NK-92 treated with Interleukin-12 subunit alpha and Interleukin-12 subunit beta, amount 100 ng/mL, for 24 hours (cell line): Measurements from ENCODE around the gene C14orf180.
"Not testable (repeated sequence)": the region's sequence is repeated elsewhere in the genome, so short reads cannot be mapped to it uniquely, and the experiment has no call there.

Experiments used
- DNase-seq: peaks from one replicate; lab custom pipeline; 2025; lab: John Stamatoyannopoulos, UW

Gene C14orf180

DNA sequence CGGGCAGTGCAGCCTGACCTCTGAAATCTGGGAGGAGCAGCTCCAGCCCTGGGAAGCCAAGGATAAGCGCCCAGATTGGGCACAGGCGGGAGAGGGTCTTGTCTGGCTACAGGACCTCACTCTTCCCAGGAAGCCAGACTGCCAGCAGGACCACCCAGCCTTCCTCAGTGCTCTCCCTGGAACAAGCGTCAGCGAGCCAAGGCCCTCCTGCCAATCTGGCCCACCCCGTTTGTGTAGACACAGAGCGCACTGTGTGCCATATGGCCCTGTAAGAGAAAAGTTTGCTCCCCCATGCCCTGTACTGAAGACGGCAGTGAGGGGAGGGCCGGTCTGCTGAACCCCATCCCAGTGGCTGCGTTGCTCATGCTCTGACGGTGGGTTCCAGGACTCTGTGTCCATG is 1.2 kb upstream of the C14orf180 start:
- DNase-seq, result no peak

DNA sequence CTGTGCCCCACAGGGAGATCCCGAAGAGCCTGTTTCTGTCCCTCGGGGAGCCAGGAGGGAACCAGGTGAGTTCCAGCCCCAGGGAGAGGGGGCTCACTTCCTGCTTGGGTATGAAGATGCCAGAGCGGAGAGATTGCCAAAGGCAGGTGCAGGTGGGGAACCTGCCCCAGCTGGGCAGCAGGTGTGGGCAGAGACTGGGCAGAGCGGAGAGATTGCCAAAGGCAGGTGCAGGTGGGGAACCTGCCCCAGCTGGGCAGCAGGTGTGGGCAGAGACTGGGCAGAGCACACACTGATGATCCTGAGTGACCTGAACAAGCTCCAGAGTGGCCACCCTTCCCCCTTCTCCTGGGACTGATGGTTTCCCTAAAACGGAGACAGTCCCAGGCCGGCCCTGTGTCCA is 375 bp downstream of the C14orf180 start:
- DNase-seq, result not testable (repeated sequence)

DNA sequence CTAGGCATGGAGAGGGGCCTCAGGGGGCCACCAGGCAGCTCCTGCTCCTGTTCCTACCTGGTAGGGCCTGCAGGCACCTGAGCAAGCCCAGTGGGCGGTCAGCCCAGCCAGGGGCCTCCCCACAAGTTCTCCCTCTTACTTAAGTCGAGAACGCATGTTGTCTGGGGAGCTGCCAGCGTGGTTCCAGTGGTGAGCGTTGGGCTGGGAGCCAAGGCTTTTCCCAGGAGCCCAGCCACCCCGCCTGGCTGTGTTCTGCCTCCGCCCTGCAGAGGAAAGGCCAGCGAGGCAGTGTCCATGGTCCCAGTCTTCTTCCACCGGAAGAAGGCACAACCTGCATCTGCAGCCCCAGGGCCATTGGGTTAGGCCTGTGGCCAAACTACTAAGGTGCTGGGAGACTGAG is 1.4 kb downstream of the C14orf180 start:
- DNase-seq, result no peak

DNA sequence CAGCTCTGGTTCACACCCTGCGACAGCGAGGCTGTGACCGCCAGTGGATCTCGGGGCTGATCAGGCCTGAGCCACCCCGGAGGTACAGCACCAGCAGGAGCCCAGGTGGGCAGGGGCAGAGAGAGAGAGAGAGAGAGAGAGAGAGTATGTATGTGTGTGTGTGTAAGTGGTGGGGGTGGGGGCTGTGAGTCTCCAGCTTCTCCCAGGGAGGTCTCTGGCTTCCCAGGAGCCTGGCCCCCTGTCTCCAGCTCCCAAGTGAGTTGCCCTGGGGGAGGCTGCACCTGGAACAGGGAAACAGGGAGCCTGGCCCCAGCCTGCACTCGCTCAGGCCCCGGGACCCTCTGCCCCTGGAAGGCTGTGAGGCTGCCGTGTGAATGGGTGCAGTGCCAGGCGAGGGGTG is 2.0 kb downstream of the C14orf180 start:
- no peak for DNase-seq

DNA sequence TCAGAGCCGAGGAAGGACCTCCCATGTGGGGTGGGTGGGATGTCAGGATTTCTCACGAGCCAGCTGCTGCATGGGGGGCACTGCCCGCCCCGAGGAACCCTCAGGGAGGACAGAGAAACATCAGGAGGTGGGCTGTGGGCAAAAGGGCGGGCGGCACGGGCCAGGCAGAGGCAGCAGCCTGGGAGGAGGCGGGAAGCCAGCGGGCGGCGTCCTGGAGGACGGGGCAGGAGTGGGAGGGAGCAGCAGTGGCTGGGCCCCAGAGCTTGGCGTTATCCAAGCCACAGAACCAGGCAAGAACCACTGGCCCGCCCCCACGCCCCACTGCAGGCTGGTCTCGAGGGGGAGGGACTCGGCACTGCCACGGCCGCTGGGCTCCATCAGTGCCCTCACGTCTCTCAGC is 2.4 kb downstream of the C14orf180 start:
- DNase-seq, result no peak

DNA sequence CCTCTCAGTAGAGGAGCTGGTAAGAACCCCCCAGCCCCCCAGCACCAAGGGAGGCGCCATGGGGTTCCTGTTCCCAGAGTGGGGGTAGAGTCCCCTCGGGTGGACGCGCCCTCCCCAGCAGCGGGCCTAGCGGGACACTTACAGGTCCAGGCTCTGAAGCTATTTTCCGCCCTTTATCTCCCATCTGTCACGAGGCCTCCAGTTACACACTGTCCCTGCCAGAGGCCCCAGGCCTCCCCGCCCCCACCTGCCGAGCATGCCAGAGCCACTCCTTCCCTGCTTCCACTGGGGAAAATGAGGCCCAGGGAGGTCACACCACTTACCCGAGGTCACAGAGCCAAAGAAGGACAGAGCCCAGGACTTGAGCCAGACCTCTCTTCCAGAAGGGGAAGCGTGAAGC is 3.1 kb downstream of the C14orf180 start:
- DNase-seq, result no peak

DNA sequence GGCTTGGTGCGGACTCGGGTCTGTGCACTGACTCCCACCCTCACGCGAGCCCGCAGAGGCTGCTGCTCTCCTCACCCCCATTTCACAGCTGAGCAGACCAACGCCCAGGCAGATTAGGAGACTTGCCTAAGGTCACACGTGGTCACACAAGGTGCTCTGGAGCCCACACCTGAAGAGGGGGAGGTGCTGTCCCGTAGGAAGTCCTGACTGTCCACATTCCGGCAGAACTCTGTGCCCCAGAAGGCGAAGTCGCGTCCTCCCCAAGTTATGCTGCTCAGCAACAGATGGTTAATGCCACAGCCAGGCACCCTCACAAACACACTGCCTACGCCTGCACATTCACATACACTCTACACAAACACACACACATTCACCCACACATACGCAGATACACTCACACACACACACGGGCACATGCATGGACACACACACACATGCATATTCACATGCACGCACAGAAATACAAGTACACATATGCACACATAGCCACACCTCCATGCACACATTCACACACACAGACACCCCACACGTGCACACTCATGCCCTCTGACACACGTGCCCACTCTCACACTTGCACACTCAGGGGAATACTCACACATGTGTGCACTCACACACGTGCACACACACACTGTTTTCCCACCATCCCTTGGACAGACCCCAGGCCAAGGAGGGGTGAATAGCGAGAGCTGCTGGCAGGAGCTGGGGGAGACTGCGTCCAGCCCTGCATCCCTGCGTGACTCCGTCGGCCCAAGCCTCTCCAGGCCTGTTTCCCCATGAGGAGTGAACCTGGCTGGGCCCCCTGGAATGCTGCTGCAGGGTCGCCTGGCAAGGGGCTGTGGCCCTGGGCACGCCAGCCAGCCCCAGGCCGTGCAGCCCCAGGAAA is 4.1 kb downstream of the C14orf180 start:
- no peak for DNase-seq

DNA sequence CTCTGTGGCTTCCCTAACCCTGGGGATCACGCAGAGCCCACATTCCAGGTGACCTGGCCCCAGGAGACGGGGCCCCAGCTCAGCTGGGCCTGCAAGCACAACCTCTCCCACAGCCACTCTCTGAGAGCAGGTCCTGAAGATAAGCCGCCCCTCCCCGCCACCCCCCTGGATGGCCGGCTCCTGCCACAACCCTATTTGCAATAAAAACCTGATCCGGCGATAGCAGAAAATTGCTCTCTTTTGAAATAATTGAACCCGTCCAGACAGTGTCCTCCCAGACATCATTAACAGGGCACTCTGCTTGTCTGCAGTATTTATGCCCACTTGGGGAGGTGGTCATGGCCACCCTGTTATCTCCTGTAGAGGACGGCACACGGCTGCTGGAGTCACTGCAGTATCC is 5.0 kb downstream of the C14orf180 start:
- DNase-seq, result no peak

DNA sequence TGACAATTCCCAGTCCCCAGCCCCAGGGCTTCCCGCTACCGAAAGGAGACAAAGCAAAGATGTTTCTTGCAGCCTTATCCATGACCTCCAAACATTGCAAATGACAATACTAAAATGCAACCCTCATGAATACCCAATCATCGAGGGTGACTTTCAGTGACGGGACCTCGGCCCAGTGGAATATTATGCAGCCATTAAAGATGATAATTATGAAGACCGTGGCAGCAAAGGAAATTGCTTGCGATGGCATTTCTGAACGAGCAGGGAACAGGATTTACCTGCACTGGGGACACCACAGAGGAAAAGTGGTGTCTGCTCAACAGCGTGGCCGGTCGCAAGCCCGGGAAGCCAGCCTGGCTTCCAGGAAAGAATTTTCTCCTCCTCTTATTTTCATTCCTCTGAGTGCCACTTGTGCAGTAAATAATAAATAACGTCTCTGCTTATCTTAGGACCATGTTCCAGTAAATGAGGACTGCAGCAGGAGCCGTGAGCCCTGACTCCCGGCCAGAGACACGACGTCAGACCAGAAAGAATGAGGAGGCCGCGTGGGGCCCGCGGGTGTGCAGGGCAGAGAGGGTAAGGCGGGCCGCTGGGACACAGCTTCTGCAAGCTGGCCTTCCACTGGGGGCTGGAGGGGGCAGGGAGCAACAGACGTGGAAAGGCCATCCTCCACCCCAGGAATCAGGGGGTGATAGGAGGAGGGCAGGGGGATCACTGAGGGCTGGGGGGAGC is 6.6 kb downstream of the C14orf180 start:
- DNase-seq, result no peak

DNA sequence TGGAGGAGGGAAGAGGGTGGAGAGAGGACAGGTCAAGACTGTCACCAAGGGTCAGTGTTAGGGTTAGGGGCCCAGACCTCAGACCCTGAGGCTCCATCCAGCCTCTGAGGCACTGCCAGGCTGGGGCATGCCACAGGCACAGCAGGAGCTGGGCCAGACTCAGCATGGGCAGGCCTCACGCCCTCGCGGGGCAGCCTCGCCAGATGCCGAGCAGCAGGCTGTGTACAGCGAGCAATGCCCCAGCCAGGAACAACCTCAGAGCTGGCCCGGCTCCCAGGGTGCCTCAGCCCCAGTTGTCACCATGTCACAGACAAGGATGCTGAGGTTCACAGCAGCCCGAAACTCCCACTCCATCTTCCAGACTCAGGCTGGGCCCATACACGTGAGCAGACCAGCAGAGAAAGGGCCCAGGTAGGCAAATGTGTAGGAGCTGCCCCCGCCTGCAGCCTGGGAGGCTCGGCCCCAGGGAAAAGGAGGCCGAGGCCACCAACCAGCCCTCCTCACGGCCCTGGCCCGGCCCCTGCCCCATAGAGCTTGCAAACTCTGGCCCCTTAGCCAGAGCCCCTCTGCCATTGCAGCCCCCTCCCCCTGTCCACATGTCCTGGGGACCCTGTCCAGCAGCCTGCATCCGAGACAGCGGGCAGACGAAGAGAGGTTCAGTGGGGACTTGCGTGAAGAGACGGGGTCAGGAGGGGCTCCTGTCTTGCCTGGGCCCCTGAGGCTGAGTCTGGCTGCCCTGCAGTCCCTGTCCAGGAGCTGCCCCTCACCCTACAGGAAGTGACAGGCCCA is 7.5 kb downstream of the C14orf180 start:
- no peak for DNase-seq

DNA sequence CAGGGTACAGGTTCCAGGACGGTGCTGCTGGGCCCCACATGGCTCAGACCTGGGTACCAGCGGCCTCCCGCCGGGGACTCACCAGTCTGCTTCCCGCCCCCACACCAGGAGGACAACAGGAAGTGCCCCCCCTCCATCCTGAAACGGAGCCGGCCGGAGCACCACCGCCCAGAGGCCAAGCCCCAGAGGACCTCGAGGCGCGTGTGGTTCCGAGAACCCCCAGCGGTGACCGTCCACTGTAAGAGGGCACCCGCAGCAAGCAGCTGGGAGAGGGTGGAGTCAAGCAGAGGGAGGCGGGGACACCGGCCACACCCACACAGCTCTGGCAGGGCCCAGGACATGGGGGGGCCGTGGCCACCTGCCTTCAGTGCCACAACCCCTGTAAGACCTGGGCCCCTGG is 8.1 kb downstream of the C14orf180 start:
- no peak for DNase-seq

DNA sequence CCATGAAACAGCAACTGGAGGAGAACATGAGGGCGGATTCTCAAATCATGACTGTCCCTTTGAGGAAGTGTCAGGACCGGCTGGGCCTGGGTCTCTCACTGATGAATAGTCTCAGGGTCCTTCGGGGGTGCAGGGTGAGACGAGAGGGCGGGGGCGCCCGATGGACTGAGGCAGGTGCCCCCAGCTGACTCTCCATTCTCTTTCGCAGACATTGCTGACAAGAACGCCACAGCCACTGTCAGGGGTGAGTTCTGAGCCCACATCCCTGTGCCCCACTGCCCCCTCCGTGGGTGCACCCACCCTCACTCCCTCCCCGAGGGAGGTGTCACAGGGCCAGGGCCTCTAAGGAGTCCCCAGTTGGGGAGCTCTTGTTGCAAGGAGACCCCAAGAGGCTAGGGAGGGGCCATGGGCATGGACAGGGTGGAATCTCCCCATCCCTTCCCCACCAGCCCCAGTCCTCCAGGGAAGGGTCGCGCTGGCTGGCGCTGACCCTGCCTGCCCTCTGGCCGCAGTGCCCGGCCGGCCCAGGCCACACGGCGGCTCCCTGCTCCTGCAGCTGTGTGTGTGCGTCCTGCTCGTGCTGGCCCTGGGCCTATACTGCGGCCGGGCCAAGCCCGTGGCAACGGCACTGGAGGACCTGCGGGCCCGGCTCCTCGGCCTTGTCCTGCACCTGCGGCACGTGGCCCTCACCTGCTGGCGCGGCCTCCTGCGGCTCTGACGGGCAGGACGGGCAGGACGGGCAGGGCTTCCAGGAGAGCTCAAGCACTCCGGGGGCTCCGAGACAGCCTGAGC is 8.7 kb downstream of the C14orf180 start:
- no peak for DNase-seq

DNA sequence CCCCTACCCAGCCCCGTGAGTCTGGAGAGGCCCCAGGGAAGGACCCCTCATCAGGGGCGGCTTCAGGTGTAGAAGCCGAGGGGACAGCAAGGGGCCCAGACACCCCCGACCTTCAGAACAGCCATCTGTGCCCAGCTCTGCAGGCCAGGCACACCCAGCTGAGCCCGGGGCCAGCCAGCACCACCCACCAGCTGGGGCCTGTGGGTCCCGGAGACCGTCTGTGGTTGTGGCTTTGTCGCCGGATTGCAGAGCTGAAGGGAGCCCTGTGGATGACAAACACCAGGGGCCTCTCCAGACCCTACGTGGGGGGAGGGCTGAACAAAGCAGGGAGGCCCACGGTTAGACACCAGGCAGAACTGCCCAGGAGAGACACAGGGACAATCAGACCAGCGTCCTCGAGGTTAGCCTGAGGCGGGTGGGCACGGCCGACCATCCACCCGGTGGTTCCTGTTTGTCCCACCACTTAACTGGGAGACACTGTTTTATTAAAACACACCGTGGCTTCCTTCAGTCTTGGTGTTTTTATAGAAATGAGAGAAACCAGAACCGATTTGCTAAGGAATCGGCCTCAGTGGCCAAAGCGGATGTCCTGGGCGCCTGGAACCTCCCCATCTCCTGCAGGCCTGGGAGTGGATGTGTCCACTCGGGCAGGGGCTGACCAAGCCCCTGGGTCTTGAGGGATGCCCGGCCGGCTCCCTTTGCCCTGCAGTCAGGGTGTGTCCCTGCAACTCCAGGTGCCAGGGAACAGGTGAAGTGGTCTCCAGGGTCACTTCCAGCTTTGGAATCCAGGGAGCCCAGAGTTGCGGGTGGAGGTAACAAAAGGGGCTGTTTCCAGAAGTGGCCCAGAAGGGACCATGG is 10.0 kb downstream of the C14orf180 start:
- no peak for DNase-seq

DNA sequence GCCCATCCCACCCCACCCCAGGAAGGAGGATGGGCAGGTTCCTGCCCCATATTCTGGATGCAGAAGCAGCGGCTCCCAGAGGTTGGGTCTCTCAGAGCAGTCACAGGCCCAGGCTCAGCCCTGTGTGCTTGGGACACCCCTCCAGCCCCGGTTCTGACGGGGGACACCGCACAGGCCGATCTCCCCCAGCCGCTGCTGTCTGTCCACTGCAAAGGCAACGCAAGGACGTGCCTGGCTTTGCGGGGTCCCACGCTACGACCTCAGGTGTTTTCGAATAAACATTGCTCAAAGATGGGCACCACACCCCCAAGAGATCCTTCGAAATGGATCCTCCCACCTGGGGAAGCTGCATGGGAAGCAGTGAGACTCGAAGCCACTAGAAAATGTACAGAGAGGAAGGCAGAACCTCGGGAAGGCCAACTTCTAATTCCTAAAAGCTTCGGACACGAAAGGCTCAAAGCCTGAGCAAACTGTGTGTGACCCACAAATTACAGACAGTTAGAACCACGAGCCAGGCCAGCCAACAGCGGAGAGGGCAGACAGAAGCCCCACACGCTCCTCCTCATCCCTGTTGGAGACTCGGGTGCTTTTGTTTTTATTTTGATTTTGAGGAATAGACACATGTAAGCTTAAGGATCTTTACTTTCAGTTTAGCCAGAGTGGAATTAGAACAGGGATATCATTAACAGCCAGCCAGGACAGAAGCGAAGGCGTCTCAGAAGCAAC is 10.8 kb downstream of the C14orf180 start:
- DNase-seq, result no peak

DNA sequence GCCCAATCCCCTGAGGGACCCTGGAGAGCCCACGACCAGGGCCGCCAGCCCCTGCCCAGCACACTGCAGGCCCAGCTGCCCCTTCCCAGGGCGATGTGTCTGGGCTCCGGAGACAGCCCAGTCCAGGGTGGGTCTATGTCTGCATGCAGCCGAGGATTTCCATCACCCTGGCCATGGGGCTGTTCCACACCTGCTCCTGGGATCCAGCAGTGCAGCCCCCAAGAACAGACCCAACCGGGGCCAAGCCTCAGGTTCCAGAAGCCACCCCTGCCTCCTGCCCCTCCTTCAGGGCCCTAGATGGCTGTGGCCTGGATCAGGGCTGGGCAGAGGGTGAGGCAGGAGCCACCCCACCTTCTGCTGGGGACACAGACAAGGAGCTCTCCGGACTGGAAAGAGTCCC is 11.5 kb downstream of the C14orf180 start:
- DNase-seq, result no peak

DNA sequence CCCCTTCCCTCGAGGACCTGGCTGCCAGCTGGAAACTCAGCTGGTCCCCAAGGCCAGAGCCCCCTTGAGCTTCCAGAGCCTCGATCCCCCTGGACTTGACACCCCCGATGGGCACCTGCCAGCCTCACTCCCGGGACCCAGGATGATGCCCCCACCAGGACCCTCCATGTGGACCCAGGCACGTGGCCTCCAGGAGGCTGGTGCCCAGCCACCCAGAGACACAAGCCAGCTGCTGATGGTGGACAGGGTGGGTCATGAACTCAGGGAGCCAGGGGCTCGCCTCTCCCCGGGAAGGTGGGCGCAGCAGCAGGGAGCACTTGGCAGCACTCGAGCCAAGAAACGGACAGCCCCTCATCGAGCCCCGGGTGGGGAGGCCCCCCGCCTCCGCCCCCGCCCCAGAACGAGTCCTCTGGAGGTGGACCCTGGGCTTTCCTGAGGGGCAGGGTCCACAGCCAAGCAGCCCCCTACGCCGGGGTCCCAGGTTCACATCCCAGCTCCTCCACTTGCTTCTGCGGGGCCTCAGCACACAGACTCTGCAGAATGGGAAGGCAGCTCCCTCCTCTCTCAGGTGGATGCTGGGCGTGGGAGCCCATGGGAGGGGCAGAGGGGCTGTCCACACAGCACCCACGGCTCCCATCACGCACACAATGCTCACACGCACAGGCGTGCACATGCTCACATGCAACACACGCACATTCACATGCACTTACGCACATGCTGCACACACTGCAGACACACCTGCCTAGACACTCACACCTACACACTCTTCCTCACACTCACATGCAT is 12.1 kb downstream of the C14orf180 start:
- DNase-seq, result no peak

DNA sequence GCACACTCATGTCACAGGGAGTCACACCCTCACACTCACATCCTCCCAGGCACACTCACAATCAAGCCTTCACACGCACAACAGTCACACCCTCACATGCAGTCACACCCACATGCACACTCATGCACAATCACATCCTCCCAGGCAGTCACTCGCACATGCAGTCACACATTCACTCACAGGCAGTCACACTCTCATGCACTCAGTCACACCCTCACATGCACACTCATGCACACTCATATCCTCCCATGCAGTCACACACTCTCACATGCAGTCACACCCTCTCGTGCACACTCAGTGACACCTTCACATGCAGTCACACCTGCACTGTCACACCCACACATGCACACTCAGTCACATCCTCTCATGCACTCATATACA is 12.7 kb downstream of the C14orf180 start:
- DNase-seq, result no peak

DNA sequence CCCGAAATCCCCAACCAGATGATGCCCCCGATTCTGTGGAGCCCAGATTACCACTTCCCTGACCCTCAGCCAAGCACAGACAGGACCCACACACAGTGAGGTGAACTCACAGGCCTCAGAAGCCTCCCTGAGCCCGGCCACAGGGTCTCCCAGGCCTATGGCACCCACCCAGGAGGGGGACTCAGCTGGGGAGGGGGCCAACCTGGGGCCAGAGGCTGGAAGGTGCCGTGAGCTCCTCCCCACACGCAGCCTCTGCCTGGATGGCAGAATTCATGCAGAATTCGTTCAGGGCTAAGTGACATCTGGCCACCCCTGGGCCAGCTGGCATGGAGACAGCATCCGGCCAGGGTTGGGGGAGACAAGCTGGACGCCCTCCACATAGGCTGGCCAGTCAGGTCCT is 13.2 kb downstream of the C14orf180 start:
- no peak for DNase-seq

DNA sequence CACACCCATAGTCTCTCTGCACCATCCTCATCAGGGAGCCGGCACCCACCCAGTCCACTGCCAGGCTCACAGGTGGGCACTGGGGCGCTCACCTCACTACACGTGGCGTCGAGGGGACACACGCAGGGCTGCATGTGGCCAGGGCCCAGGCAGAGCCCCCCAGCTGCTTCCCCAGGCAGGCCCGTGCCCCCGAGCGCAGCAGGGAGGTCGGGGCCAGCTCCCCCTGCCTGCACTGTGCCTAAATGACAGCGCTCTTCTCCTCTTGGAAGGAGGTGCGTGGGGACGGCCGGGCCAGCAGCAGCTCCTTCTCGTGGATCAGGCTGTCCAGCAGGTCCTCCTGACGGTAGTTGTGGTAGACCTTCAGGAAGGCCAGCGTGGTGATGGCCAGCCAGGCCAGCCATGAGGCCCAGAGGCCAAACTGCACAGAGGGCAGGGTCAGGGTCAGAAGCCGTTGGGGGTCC is 13.7 kb downstream of the C14orf180 start:
- DNase-seq, result no peak
